H9 (cell line): Measurements from ENCODE around the gene OR4M2. TPM values are rescaled to one million over a fixed set of nuclear protein-coding genes. Genes with fewer than 3 reads are reported as not detected.
"Not testable (repeated sequence)": the region's sequence is repeated elsewhere in the genome, so short reads cannot be mapped to it uniquely, and the experiment has no call there.

Experiments
- DNase-seq: peaks from one replicate; pipeline ENCODE4 v3.0.0-alpha.2; 2017
- H2AFZ ChIP-seq: one replicate; pipeline ENCODE4 v1.6.1; 2013; ENCODE audit warnings: mild to moderate bottlenecking, low read length, control low read depth, moderate library complexity
- H2AK5ac ChIP-seq: 2 replicates; pipeline ENCODE4 v1.6.1; 2013; ENCODE audit warnings: low read length, control low read depth, mixed read lengths; ENCODE audit not compliant: insufficient read length
- H2BK120ac ChIP-seq: one replicate; pipeline ENCODE4 v1.6.1; 2013; ENCODE audit warnings: low read depth, mild to moderate bottlenecking, low read length, control low read depth, inconsistent platforms; ENCODE audit not compliant: poor library complexity, severe bottlenecking
- H2BK12ac ChIP-seq: 2 replicates; pipeline ENCODE4 v1.6.1; 2013; ENCODE audit warnings: low read length, control low read depth, mixed read lengths, low read depth; ENCODE audit not compliant: insufficient read length
- H2BK15ac ChIP-seq: 2 replicates; pipeline ENCODE4 v1.6.1; 2013; ENCODE audit warnings: low read depth, low read length, control low read depth
- H2BK20ac ChIP-seq: one replicate; pipeline ENCODE4 v1.6.1; 2013; ENCODE audit warnings: low read depth, mild to moderate bottlenecking, low read length, control low read depth, inconsistent platforms; ENCODE audit not compliant: poor library complexity, severe bottlenecking
- H2BK5ac ChIP-seq: 2 replicates; pipeline ENCODE4 v1.6.1; 2013; ENCODE audit warnings: low read length, control low read depth, mixed read lengths; ENCODE audit not compliant: insufficient read length
- H3K14ac ChIP-seq: 2 replicates; pipeline ENCODE4 v1.6.1; 2013; ENCODE audit warnings: low read length, control low read depth; ENCODE audit not compliant: insufficient read depth
- H3K18ac ChIP-seq: 2 replicates; pipeline ENCODE4 v1.6.1; 2013; ENCODE audit warnings: low read depth, mild to moderate bottlenecking, mixed read lengths, low read length, control low read depth; ENCODE audit not compliant: insufficient read length
- H3K23ac ChIP-seq: 2 replicates; pipeline ENCODE4 v1.6.1; 2013; ENCODE audit warnings: low read length, control low read depth, mixed read lengths, low read depth; ENCODE audit not compliant: insufficient read length
- H3K23me2 ChIP-seq: 2 replicates; pipeline ENCODE4 v1.6.1; 2013; ENCODE audit warnings: low read depth, mild to moderate bottlenecking, mixed read lengths, low read length, control low read depth; ENCODE audit not compliant: insufficient read length, poor library complexity, severe bottlenecking
- H3K27ac ChIP-seq: 2 replicates; pipeline ENCODE4 v1.5.1; 2013; ENCODE audit warnings: low read length, control low read depth, mixed read lengths, low read depth; ENCODE audit not compliant: insufficient read length
- H3K27me3 ChIP-seq: 2 replicates; pipeline ENCODE4 v1.6.1; 2013; ENCODE audit warnings: low read length, control low read depth, inconsistent platforms; ENCODE audit not compliant: insufficient read depth
- H3K4ac ChIP-seq: 2 replicates; pipeline ENCODE4 v1.6.1; 2013; ENCODE audit warnings: low read depth, mild to moderate bottlenecking, control low read depth, inconsistent platforms, low read length, moderate library complexity
- H3K4me1 ChIP-seq: 2 replicates; pipeline ENCODE4 v1.6.1; 2013; ENCODE audit warnings: low read length, control low read depth, inconsistent platforms; ENCODE audit not compliant: insufficient read depth
- H3K4me2 ChIP-seq: 2 replicates; pipeline ENCODE4 v1.6.1; 2013; ENCODE audit warnings: low read length, control low read depth, mixed read lengths; ENCODE audit not compliant: insufficient read length, insufficient read depth
- H3K56ac ChIP-seq: 2 replicates; pipeline ENCODE4 v1.6.1; 2013; ENCODE audit warnings: low read depth, mild to moderate bottlenecking, mixed read lengths, low read length, control low read depth; ENCODE audit not compliant: insufficient read length
- H3K79me1 ChIP-seq: 2 replicates; pipeline ENCODE4 v1.6.1; 2013; ENCODE audit warnings: low read depth, mild to moderate bottlenecking, moderate library complexity, low read length, control low read depth, inconsistent platforms; ENCODE audit not compliant: insufficient read depth, poor library complexity, severe bottlenecking
- H3K79me2 ChIP-seq: 2 replicates; pipeline ENCODE4 v1.6.1; 2013; ENCODE audit warnings: low read length, control low read depth, inconsistent platforms; ENCODE audit not compliant: insufficient read depth
- H3K9ac ChIP-seq: 2 replicates; pipeline ENCODE4 v1.6.1; 2013; ENCODE audit warnings: low read length, control low read depth, mixed read lengths; ENCODE audit not compliant: insufficient read length; ENCODE audit errors: extremely low read depth
- H3K9me3 ChIP-seq: one replicate; pipeline ENCODE4 v1.6.1; 2013; ENCODE audit warnings: low read depth, low read length, inconsistent platforms; ENCODE audit not compliant: control insufficient read depth
- H3T11ph ChIP-seq: one replicate; pipeline ENCODE4 v1.6.1; 2013; ENCODE audit warnings: mild to moderate bottlenecking, low read length, control low read depth, inconsistent platforms
- H4K20me1 ChIP-seq: one replicate; pipeline ENCODE4 v1.6.1; 2013; ENCODE audit not compliant: control insufficient read depth, insufficient read length, insufficient read depth
- H4K5ac ChIP-seq: 2 replicates; pipeline ENCODE4 v1.6.1; 2013; ENCODE audit warnings: low read depth, mild to moderate bottlenecking, mixed read lengths, low read length, control low read depth; ENCODE audit not compliant: insufficient read length
- H4K8ac ChIP-seq: replicated peaks from 2 replicates; pipeline ENCODE4 v1.6.1; 2013; ENCODE audit warnings: low read length, control low read depth, mixed read lengths, low read depth; ENCODE audit not compliant: insufficient read length
- H4K91ac ChIP-seq: 2 replicates; pipeline ENCODE4 v1.6.1; 2013; ENCODE audit warnings: low read depth, mild to moderate bottlenecking, moderate library complexity, mixed read lengths, low read length, control low read depth; ENCODE audit not compliant: insufficient read length
- H3K27ac Mint-ChIP-seq, 3 experiments: 2 replicates in 2 of 3; 3 replicates in 1 of 3; pipeline ENCODE4 v1.8.0; 2020 to 2021; ENCODE audit warnings: mixed read lengths in 3 of 3, mild to moderate bottlenecking in 1 of 3, moderate library complexity in 1 of 3
- H3K27me3 Mint-ChIP-seq: 2 replicates; pipeline ENCODE4 v1.8.0; 2021; ENCODE audit warnings: low read depth, mild to moderate bottlenecking, moderate library complexity, mixed read lengths
- H3K36me3 Mint-ChIP-seq, 3 experiments: 2 replicates in 2 of 3; 3 replicates in 1 of 3; pipeline ENCODE4 v1.8.0; 2020 to 2021; ENCODE audit warnings: low read depth in 3 of 3, mixed read lengths in 3 of 3; ENCODE audit not compliant: insufficient read depth in 1 of 3
- H3K4me1 Mint-ChIP-seq, 2 experiments: 2 replicates each; pipeline ENCODE4 v1.8.0; 2020; ENCODE audit warnings: mixed read lengths in 2 of 2
- H3K4me3 Mint-ChIP-seq, 2 experiments: 2 replicates in 1 of 2; 3 replicates in 1 of 2; pipeline ENCODE4 v1.8.0; 2020 to 2021; ENCODE audit warnings: mild to moderate bottlenecking in 2 of 2, mixed read lengths in 2 of 2, moderate library complexity in 1 of 2
- H3K9me3 Mint-ChIP-seq, 2 experiments: 2 replicates in 1 of 2; 3 replicates in 1 of 2; pipeline ENCODE4 v1.8.0; 2020; ENCODE audit warnings: mild to moderate bottlenecking in 2 of 2, mixed read lengths in 2 of 2, moderate library complexity in 1 of 2
- WGBS: extraction: QIAGEN DNeasy Blood & Tissue Kit; methylation state at CpG from one replicate; pipeline ENCODE4 v1.1.7; 2013; ENCODE audit warnings: missing lambda C conversion rate, low lambda C conversion rate, mixed read lengths; ENCODE audit not compliant: insufficient read length; ENCODE audit errors: extremely low coverage; 5-methylcytosine and 5-hydroxymethylcytosine counted together
- total RNA-seq: library from RNA; stranded (reverse); gene quantifications from 2 replicates; pipeline ENCODE4 v1.2.1, GENCODE V29; 2021

OR4M2 gene
- total RNA-seq, 1 experiment from 2014 or later: not detected

DNA sequence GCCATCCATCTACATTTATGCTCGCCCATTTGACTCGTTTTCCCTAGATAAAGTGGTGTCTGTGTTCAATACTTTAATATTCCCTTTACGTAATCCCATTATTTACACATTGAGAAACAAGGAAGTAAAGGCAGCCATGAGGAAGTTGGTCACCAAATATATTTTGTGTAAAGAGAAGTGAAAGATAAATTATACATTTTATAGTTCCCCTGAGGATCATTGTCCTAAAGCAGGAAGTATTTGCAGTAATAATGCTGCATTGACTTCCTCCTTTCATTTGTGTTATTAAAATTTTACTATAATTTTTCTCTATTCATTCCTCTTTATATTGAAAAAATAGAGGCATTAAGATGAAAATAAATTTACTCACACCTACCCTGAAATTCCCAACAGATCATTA is 1.1 kb downstream of the OR4M2 start:
- H2AK5ac ChIP-seq, H3K27me3 Mint-ChIP-seq, H3K27ac ChIP-seq, H3K18ac ChIP-seq, H3K27ac Mint-ChIP-seq, H4K20me1 ChIP-seq, DNase-seq, H3K56ac ChIP-seq, H3K27me3 ChIP-seq, H3K79me2 ChIP-seq, H2AFZ ChIP-seq, H3K4ac ChIP-seq, H3K23me2 ChIP-seq, H3K4me1 ChIP-seq, H2BK20ac ChIP-seq, H4K5ac ChIP-seq, H3K23ac ChIP-seq, H3K14ac ChIP-seq, H3K4me2 ChIP-seq, H3K4me3 Mint-ChIP-seq, H3K9me3 ChIP-seq, H2BK15ac ChIP-seq, H3K9me3 Mint-ChIP-seq, H2BK12ac ChIP-seq, H4K91ac ChIP-seq, H3K9ac ChIP-seq, H2BK5ac ChIP-seq, H3K79me1 ChIP-seq, H4K8ac ChIP-seq, H3K36me3 Mint-ChIP-seq, H3T11ph ChIP-seq, H3K4me1 Mint-ChIP-seq, H2BK120ac ChIP-seq: not testable (repeated sequence)
- no CpG with 5 or more reads among the region's 3 CpGs for WGBS

DNA sequence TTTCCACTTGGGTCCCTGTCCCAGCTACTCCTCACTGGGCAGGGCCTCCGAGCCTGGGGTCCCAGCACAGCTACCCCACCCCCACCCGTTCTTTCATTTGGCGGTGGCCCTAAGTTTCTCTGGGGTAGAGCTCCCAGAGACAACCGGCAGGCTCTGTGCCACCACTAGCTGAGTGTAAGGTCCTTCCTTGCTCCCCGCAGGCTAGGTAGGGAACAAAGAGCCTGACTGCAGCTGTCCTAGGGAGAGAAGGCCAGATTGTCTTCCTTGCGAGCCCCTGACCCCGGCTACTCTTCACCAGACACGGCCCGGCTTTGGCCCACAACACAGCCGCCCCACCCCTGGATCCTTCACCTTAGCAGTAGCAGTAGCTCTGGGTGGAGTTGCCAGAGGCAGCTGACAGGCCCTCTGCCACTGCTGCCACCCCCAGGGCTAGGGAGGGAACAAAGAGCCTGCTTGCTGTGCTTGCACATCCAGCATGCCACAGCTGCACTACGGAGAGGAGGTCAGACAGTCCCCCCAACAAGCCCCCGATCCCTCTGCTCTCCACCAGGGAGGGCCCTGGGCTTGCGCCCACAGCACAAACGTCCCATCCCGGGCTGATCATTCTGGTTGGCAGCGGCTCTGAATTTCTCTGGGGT is 18.4 kb downstream of the OR4M2 start:
- not testable (repeated sequence) for H3K9me3 ChIP-seq, H3K4me1 ChIP-seq, H3K56ac ChIP-seq, H3K27ac Mint-ChIP-seq, H3K23ac ChIP-seq, DNase-seq, H2BK5ac ChIP-seq, H3K23me2 ChIP-seq, H3K4ac ChIP-seq, H3K36me3 Mint-ChIP-seq, H2BK15ac ChIP-seq, H3K79me2 ChIP-seq, H3K27me3 Mint-ChIP-seq, H2AFZ ChIP-seq, H3K9ac ChIP-seq, H2BK20ac ChIP-seq, H3K27me3 ChIP-seq, H3K4me3 Mint-ChIP-seq, H4K5ac ChIP-seq, H2BK120ac ChIP-seq, H3T11ph ChIP-seq, H3K4me2 ChIP-seq, H3K4me1 Mint-ChIP-seq, H4K20me1 ChIP-seq, H3K79me1 ChIP-seq, H3K18ac ChIP-seq, H4K91ac ChIP-seq, H3K14ac ChIP-seq, H3K27ac ChIP-seq, H3K9me3 Mint-ChIP-seq, H2BK12ac ChIP-seq, H2AK5ac ChIP-seq, H4K8ac ChIP-seq
- WGBS: no CpG with 5 or more reads among the region's 16 CpGs
